Subcutaneous abdominal adipose tissue (tissue), 5 donors: ENCODE measurements around the gene SPTAN1.

Experiments used
- H3K27ac ChIP-seq: one replicate; pipeline ENCODE4 v1.7.0; 2013; ENCODE audit warnings: low read depth, mild to moderate bottlenecking, inconsistent platforms, low read length, moderate library complexity
- H3K27me3 ChIP-seq, 5 donors: one replicate each; pipeline ENCODE4 v1.7.0; 2013; ENCODE audit warnings: low read length in 5 of 5, inconsistent platforms in 1 of 5; ENCODE audit not compliant: control insufficient read depth in 5 of 5, insufficient read depth in 4 of 5
- H3K36me3 ChIP-seq, 5 donors: one replicate each; pipeline ENCODE4 v1.7.0; 2013; ENCODE audit warnings: low read length in 5 of 5; ENCODE audit not compliant: control insufficient read depth in 5 of 5, insufficient read depth in 5 of 5
- H3K4me1 ChIP-seq, 5 donors: one replicate each; pipeline ENCODE4 v1.7.0; 2013; ENCODE audit warnings: low read length in 5 of 5, mild to moderate bottlenecking in 3 of 5, moderate library complexity in 1 of 5; ENCODE audit not compliant: control insufficient read depth in 5 of 5, insufficient read depth in 5 of 5
- H3K4me3 ChIP-seq, 5 donors: one replicate each; pipeline ENCODE4 v1.7.0; 2013; ENCODE audit warnings: low read length in 5 of 5, low read depth in 1 of 5
- H3K9ac ChIP-seq, 5 donors: one replicate each; pipeline ENCODE4 v1.7.0; 2013; ENCODE audit warnings: low read length in 5 of 5, mild to moderate bottlenecking in 4 of 5, moderate library complexity in 3 of 5
- H3K9me3 ChIP-seq, 5 donors: one replicate each; pipeline ENCODE4 v1.7.0; 2013; ENCODE audit warnings: low read length in 5 of 5; ENCODE audit not compliant: control insufficient read depth in 5 of 5
- donor health status: healthy.
- donor health status: healthy.
- donor health status: healthy.
- donor health status: healthy.
- donor health status: healthy.

Gene SPTAN1

GRCh38 chr9:128593039-128593438 lies 40.7 kb downstream of the SPTAN1 start:
- Histone ChIP-seq H3K9me3 (no peaks in the 10 kb centered on the region), H3K27ac (no peak overlapping the region), H3K4me1 (no peaks in the 10 kb centered on the region), H3K27me3 (no peaks in the 10 kb centered on the region), H3K4me3 (no peak overlapping the region), H3K9ac (no peak overlapping the region), H3K36me3 (peaks cover 17 to 93% (median 79%) of the 10 kb centered on the region in 5 donors)

GRCh38 chr9:128593856-128594255 lies 41.5 kb downstream of the SPTAN1 start:
- H3K36me3 ChIP-seq, result peaks cover 24 to 94% (median 79%) of the 10 kb centered on the region in 5 donors
- no peaks in the 10 kb centered on the region for H3K4me1 ChIP-seq
- H3K27me3 ChIP-seq, result no peaks in the 10 kb centered on the region
- H3K9ac ChIP-seq, result no peak overlapping the region
- no peak overlapping the region for H3K4me3 ChIP-seq
- H3K27ac ChIP-seq, result no peak overlapping the region
- H3K9me3 ChIP-seq, result no peaks in the 10 kb centered on the region

- H3K4me1 ChIP-seq, result no peaks in the 10 kb centered on the region
- no peak overlapping the region for H3K9ac ChIP-seq
- H3K9me3 ChIP-seq, result no peaks in the 10 kb centered on the region
- H3K36me3 ChIP-seq, result peaks cover 23 to 99% (median 86%) of the 10 kb centered on the region in 5 donors
- H3K4me3 ChIP-seq, result no peak overlapping the region
- H3K27ac ChIP-seq, result no peak overlapping the region
- H3K27me3 ChIP-seq, result no peaks in the 10 kb centered on the region
Observed at GRCh38 chr9:128595471-128595870, 43.1 kb downstream of the SPTAN1 start.

- Histone ChIP-seq H3K4me1 (no peaks in the 10 kb centered on the region), H3K27me3 (no peaks in the 10 kb centered on the region), H3K9me3 (no peaks in the 10 kb centered on the region), H3K36me3 (peaks cover 18 to 98% (median 81%) of the 10 kb centered on the region in 5 donors), H3K4me3 (no peak overlapping the region), H3K27ac (no peak overlapping the region), H3K9ac (no peak overlapping the region)
Observed at GRCh38 chr9:128600099-128600498, 47.7 kb downstream of the SPTAN1 start.

GRCh38 chr9:128603697-128604096 lies 51.3 kb downstream of the SPTAN1 start:
- no peak overlapping the region for H3K9ac ChIP-seq
- H3K4me1 ChIP-seq, result peaks cover 0 to 11% (median 6%) of the 10 kb centered on the region in 5 donors
- no peaks in the 10 kb centered on the region for H3K27me3 ChIP-seq
- no peak overlapping the region for H3K27ac ChIP-seq
- H3K4me3 ChIP-seq, result no peak overlapping the region
- H3K9me3 ChIP-seq, result no peaks in the 10 kb centered on the region
- H3K36me3 ChIP-seq, result peaks cover 20 to 96% (median 82%) of the 10 kb centered on the region in 5 donors

- Histone ChIP-seq H3K9ac (peak overlapping the region in 1 of 5 donors; percentile 7), H3K27me3 (no peaks in the 10 kb centered on the region), H3K4me3 (no peak overlapping the region), H3K9me3 (no peaks in the 10 kb centered on the region), H3K4me1 (peaks cover 0 to 11% (median 6%) of the 10 kb centered on the region in 5 donors), H3K27ac (peak overlapping the region; percentile 48), H3K36me3 (peaks cover 35 to 95% (median 88%) of the 10 kb centered on the region in 5 donors)
Observed at GRCh38 chr9:128607642-128608350, 55.4 kb downstream of the SPTAN1 start.

GRCh38 chr9:128610897-128611296 lies 58.5 kb downstream of the SPTAN1 start:
- H3K36me3 ChIP-seq, result peaks cover 38 to 99% (median 94%) of the 10 kb centered on the region in 5 donors
- no peaks in the 10 kb centered on the region for H3K9me3 ChIP-seq
- H3K27me3 ChIP-seq, result no peaks in the 10 kb centered on the region
- H3K4me3 ChIP-seq, result no peak overlapping the region
- peaks cover 0 to 11% (median 6%) of the 10 kb centered on the region in 5 donors for H3K4me1 ChIP-seq
- H3K9ac ChIP-seq, result no peak overlapping the region
- H3K27ac ChIP-seq, result no peak overlapping the region

- Histone ChIP-seq H3K36me3 (peaks cover 37 to 99% (median 95%) of the 10 kb centered on the region in 5 donors), H3K27ac (no peak overlapping the region), H3K9me3 (no peaks in the 10 kb centered on the region), H3K4me3 (no peak overlapping the region), H3K27me3 (no peaks in the 10 kb centered on the region), H3K9ac (no peak overlapping the region), H3K4me1 (peaks cover 0 to 11% (median 6%) of the 10 kb centered on the region in 5 donors)
Observed at GRCh38 chr9:128611600-128612394, 59.4 kb downstream of the SPTAN1 start.

GRCh38 chr9:128614728-128615127 lies 62.3 kb downstream of the SPTAN1 start:
- Histone ChIP-seq H3K4me1 (no peaks in the 10 kb centered on the region), H3K9me3 (no peaks in the 10 kb centered on the region), H3K27me3 (no peaks in the 10 kb centered on the region), H3K27ac (no peak overlapping the region), H3K9ac (no peak overlapping the region), H3K4me3 (no peak overlapping the region), H3K36me3 (peaks cover 26 to 98% (median 97%) of the 10 kb centered on the region in 5 donors)

GRCh38 chr9:128615571-128615970 lies 63.2 kb downstream of the SPTAN1 start:
- no peak overlapping the region for H3K27ac ChIP-seq
- peaks cover 19 to 98% (median 96%) of the 10 kb centered on the region in 5 donors for H3K36me3 ChIP-seq
- no peak overlapping the region for H3K4me3 ChIP-seq
- H3K27me3 ChIP-seq, result no peaks in the 10 kb centered on the region
- no peaks in the 10 kb centered on the region for H3K9me3 ChIP-seq
- H3K4me1 ChIP-seq, result no peaks in the 10 kb centered on the region
- H3K9ac ChIP-seq, result no peak overlapping the region
